Skin of body (tissue), 2 donors: ENCODE results near the gene SEC14L1. TPM values are rescaled to one million over a fixed set of nuclear protein-coding genes. Genes with fewer than 3 reads are reported as not detected.

Experiments
- DNase-seq: peaks from one replicate; lab custom pipeline; 2025; lab: John Stamatoyannopoulos, UW
- total RNA-seq: library from RNA; depleted of rRNA; stranded (reverse); fragments of >200 nt; gene quantifications from one replicate; pipeline ENCODE4 v1.2.3, GENCODE V29; 2014

SEC14L1 gene
- total RNA-seq, 1 donor from 2014 or later, result 56.4 TPM

- no peak for DNase-seq
Observed at GRCh38 chr17:77211681-77212080, 70.9 kb downstream of the SEC14L1 start.

- no peak for DNase-seq
Observed at GRCh38 chr17:77212081-77212832, 71.5 kb downstream of the SEC14L1 start.

GRCh38 chr17:77212833-77213777 lies 72.3 kb downstream of the SEC14L1 start:
- DNase-seq, result no peak

- DNase-seq, result no peak
Observed at GRCh38 chr17:77213778-77214132, 73.0 kb downstream of the SEC14L1 start.

GRCh38 chr17:77214328-77214727 lies 73.6 kb downstream of the SEC14L1 start:
- no peak for DNase-seq

GRCh38 chr17:77214743-77215142 lies 74.0 kb downstream of the SEC14L1 start:
- DNase-seq, result no peak

- no peak for DNase-seq
Observed at GRCh38 chr17:77215281-77215680, 74.5 kb downstream of the SEC14L1 start.

GRCh38 chr17:77216486-77216885 lies 75.7 kb downstream of the SEC14L1 start:
- no peak for DNase-seq

- no peak for DNase-seq
Observed at GRCh38 chr17:77217123-77217522, 76.4 kb downstream of the SEC14L1 start.

GRCh38 chr17:77217566-77217965 lies 76.8 kb downstream of the SEC14L1 start:
- no peak for DNase-seq

- no peak for DNase-seq
Observed at GRCh38 chr17:77218902-77219301, 78.1 kb downstream of the SEC14L1 start.

GRCh38 chr17:77222356-77222755 lies 81.6 kb downstream of the SEC14L1 start:
- DNase-seq, result no peak

- no peak for DNase-seq
Observed at GRCh38 chr17:77223642-77224420, 83.1 kb downstream of the SEC14L1 start.

GRCh38 chr17:77225265-77225664 lies 84.5 kb downstream of the SEC14L1 start:
- no peak for DNase-seq

- DNase-seq, result no peak
Observed at GRCh38 chr17:77227461-77228240, 86.9 kb downstream of the SEC14L1 start.

GRCh38 chr17:77228241-77228752 lies 87.5 kb downstream of the SEC14L1 start:
- DNase-seq, result no peak

- DNase-seq, result no peak
Observed at GRCh38 chr17:77228816-77229215, 88.0 kb downstream of the SEC14L1 start.

- no peak for DNase-seq
Observed at GRCh38 chr17:77229786-77230435, 89.1 kb downstream of the SEC14L1 start.

GRCh38 chr17:77230436-77230830 lies 89.7 kb downstream of the SEC14L1 start:
- no peak for DNase-seq
